SU-DHL-6 (cell line): ENCODE data around the gene AMOTL1.

Experiments
- EZH2phosphoT487 ChIP-seq: fragments of 200-600 bp; sonication (generic), shearing (Covaris generic); conservative IDR thresholded peaks from 2 replicates; pipeline ENCODE4 v1.6.1; 2018; ENCODE audit warnings: mild to moderate bottlenecking, antibody characterized with exemption, low read length, moderate library complexity, mixed read lengths
- TF ChIP-seq, protein P1 (sequence below): fragments of 200-600 bp; sonication (generic); IDR thresholded peaks from one replicate; pipeline ENCODE4 v1.5.1; 2017; ENCODE audit warnings: antibody characterized with exemption, mild to moderate bottlenecking, low read length, moderate library complexity; ENCODE audit not compliant: insufficient read depth, poor library complexity, severe bottlenecking

- TF ChIP-seq, protein P1, sequence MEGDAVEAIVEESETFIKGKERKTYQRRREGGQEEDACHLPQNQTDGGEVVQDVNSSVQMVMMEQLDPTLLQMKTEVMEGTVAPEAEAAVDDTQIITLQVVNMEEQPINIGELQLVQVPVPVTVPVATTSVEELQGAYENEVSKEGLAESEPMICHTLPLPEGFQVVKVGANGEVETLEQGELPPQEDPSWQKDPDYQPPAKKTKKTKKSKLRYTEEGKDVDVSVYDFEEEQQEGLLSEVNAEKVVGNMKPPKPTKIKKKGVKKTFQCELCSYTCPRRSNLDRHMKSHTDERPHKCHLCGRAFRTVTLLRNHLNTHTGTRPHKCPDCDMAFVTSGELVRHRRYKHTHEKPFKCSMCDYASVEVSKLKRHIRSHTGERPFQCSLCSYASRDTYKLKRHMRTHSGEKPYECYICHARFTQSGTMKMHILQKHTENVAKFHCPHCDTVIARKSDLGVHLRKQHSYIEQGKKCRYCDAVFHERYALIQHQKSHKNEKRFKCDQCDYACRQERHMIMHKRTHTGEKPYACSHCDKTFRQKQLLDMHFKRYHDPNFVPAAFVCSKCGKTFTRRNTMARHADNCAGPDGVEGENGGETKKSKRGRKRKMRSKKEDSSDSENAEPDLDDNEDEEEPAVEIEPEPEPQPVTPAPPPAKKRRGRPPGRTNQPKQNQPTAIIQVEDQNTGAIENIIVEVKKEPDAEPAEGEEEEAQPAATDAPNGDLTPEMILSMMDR, result no peak
- no peak for TF ChIP-seq EZH2phosphoT487
Measured at GRCh38 chr11:94815705-94816344, 47.7 kb downstream of the AMOTL1 start.
